Neural cell (in vitro differentiated cells): ENCODE results near the gene CCDC61.

Experiments used
- CTCF ChIP-seq: fragments of 450-650 bp; IDR thresholded peaks from 2 replicates; pipeline ENCODE4 v1.5.1; 2014; ENCODE audit warnings: antibody characterized with exemption, mild to moderate bottlenecking, moderate library complexity; ENCODE audit not compliant: poor library complexity, severe bottlenecking
- EP300 ChIP-seq: fragments of 450-650 bp; conservative IDR thresholded peaks from 2 replicates; pipeline ENCODE4 v1.6.1; 2014; ENCODE audit warnings: antibody characterized with exemption, mild to moderate bottlenecking, moderate library complexity; ENCODE audit not compliant: poor library complexity, severe bottlenecking
- EZH2 ChIP-seq: fragments of 200-600, 300-800 bp; shearing (Covaris generic), sonication (generic); IDR thresholded peaks from 2 replicates; pipeline ENCODE4 v1.6.1; 2014; ENCODE audit warnings: antibody characterized with exemption, low read length, borderline replicate concordance, mild to moderate bottlenecking; ENCODE audit not compliant: insufficient read depth, poor library complexity, severe bottlenecking
- MXI1 ChIP-seq: fragments of 450-650 bp; conservative IDR thresholded peaks from 2 replicates; pipeline ENCODE4 v1.6.1; 2014; ENCODE audit warnings: antibody characterized with exemption, mild to moderate bottlenecking; ENCODE audit not compliant: poor library complexity, severe bottlenecking
- POLR2AphosphoS5 ChIP-seq: IDR thresholded peaks from 2 replicates; pipeline ENCODE4 v1.6.1; 2012
- RAD21 ChIP-seq: fragments of 450-650 bp; conservative IDR thresholded peaks from 2 replicates; pipeline ENCODE4 v1.6.1; 2014; ENCODE audit warnings: antibody characterized with exemption, mild to moderate bottlenecking, moderate library complexity
- SMC3 ChIP-seq: fragments of 450-650 bp; conservative IDR thresholded peaks from 2 replicates; pipeline ENCODE4 v1.6.1; 2014; ENCODE audit warnings: antibody characterized with exemption, mild to moderate bottlenecking, moderate library complexity; ENCODE audit not compliant: poor library complexity
- TAF1 ChIP-seq: IDR thresholded peaks from 2 replicates; pipeline ENCODE4 v1.6.1; 2012; ENCODE audit warnings: low read depth

- TF ChIP-seq EP300 (no peak), RAD21 (no peak), CTCF (no peak), POLR2AphosphoS5 (peak; percentile 37), TAF1 (no peak), EZH2 (no peak), MXI1 (no peak), SMC3 (no peak)
Observed at GRCh38 chr19:45960595-45961235, 34.6 kb upstream of the CCDC61 start.
